Activated gamma-delta T cell treated with Interleukin-2 at 50 U/mL for 16 hours (primary cell): ENCODE results near the gene STC2.
"Not testable (repeated sequence)": the region's sequence is repeated elsewhere in the genome, so short reads cannot be mapped to it uniquely, and the experiment has no call there.

Experiments
- DNase-seq: peaks from one replicate; pipeline ENCODE4 v3.0.0-alpha.2; 2020

Gene STC2, protein sequence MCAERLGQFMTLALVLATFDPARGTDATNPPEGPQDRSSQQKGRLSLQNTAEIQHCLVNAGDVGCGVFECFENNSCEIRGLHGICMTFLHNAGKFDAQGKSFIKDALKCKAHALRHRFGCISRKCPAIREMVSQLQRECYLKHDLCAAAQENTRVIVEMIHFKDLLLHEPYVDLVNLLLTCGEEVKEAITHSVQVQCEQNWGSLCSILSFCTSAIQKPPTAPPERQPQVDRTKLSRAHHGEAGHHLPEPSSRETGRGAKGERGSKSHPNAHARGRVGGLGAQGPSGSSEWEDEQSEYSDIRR

DNA sequence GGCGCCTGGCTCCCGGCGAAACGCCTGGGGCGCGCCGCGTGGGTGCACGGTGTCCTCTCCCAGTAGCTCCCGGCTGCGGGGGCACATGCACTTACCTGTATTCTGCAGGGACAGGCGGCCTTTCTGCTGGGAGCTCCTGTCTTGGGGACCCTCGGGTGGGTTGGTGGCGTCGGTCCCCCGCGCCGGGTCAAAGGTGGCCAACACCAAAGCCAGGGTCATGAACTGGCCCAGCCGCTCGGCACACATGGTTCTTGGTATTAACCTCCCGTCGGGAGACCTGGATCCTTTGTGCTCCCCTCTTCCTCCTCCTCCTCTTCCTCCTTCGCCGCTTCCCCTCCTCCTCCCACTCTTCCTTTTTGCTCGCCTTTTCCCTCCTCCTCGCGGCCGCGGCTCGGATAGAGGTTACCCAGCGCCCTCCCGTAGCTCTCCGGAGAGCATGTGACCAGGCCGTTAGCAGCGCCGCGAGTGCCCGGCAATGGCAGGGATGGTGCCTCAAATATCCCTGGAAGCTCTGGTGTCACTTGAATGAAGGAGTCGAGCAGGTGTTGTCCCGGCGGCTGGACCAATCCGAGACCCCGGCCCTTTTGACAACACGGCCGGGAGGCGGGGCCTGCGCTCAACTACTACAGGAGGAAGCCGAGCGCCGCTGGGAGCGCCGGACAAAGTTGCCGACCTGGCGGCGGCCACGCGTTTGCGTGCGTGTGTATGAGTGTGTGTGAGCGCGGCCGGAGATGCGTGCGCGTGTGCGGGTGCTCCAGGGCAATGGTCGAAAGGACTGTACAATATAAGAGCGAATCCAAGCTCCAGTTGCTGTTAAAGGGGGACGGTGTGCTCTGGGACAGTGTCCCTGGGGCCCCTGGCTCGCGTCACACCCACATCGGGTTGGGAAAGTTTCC is at the start of gene STC2:
Gene STC2, minus strand, starts transcription at position 467 of the 896 bp plus-strand sequence. Its CDS starts 221 bp downstream, at position 246.
- DNase-seq = no peak

DNA sequence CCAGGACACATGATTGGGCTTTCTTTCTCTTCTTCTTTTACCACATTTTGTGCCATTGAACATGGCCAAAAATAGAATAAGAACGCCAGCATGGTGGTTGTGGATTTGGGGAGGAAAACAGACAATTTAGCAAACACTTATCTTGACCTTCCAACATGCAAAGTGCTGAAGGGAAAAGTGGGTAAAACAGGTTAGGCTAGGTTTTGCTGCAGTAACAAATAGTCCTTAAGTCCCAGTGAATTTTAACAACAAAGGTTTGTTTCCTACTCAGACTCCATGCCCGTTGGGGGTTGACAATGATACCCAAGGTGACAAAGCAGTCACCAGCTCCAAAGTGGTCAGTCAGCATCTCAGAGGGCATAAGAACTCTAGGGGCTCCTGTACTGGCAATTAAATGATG is 43.2 kb upstream of the STC2 start:
- DNase-seq = no peak

- DNase-seq = not testable (repeated sequence)
Measured at GRCh38 chr5:173363406-173363805, 35.2 kb upstream of the STC2 start.

DNA sequence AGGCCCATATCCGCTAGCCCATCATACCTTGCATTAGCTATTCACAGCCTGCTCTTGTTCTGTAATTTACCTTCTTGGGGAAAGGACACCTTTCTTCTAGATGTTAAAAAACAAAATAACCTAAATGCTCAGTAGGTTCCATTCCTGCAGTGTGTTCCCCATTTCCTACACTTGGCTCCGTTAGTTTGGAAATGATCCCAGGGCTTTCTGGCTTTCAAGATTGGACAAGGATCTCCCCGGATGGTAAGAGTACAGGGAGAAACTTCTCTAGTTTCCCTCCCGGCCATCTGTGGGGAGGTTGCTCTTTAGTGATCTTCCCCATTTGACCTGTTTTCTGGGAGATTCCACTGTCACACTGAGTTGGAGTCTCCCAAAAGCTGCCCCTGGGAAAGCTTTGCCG is 27.3 kb upstream of the STC2 start:
- no peak for DNase-seq

DNA sequence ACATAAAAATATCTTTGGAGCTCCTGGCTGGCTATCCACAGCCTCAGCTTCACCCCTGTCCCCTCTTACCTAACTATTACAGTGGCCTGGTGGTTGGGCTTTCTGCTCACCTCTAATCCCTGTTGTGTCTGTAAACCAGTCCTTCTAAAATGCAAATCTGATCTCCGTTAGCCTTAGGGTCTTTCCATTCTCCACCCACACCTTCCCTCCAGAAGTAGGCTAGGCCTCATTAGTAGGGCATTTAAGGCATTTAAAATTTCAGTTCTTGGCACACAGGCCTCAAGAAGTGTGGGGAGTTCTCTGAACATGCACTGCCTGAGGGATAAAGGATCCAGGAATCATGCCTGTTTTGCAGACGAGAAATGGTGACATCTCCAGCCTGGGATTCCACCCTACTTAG is 26.4 kb upstream of the STC2 start:
- no peak for DNase-seq

DNA sequence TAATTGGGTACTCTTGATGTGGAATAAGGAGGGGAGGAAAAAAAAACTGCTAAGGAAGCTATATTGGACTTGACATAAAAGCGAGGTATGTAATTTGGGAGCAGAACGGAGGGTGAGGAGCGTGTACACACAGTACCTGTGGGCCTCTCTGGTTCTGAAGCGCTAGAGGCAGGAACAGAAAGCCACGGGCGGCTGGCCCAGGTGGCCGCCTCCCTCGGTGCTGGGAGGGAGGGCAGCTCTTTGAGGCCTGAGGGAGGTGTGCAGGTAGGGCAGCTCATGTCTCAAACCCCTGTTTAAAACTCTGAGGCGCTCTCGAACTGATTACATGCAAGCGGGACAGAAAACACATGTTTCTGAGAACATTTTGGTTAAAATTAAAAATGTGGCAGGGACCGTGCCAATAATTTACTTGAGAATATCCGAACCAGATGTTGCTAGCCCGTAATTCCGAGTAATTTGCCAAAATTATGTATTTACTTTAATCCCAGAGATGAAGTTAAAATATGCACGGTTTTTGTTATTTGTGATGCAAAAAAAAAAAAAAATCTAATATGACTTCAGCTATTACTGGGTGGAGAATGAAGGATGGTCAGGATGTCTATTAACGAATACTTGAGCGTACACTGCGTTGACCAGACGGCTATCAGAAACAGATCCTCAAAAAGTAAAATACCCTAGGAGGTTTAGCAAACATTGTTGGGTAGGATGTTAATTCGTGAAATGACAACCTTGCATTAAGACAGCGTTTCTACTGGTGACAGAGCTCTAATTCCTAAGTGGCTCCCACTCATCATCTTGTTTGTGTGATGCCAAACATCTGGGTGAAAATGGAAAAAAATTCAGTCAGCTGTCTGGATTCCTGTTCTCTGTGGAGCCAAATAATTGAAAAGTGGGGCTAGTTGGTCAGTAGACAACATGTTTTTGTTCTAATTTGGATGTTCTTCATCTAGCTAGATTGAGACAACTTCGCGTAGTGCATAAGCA is 24.4 kb upstream of the STC2 start:
- DNase-seq = no peak

GRCh38 chr5:173342813-173343755 is 14.9 kb upstream of the STC2 start:
- DNase-seq = no peak

- DNase-seq = no peak
Measured at GRCh38 chr5:173341961-173342430, 13.8 kb upstream of the STC2 start.

DNA sequence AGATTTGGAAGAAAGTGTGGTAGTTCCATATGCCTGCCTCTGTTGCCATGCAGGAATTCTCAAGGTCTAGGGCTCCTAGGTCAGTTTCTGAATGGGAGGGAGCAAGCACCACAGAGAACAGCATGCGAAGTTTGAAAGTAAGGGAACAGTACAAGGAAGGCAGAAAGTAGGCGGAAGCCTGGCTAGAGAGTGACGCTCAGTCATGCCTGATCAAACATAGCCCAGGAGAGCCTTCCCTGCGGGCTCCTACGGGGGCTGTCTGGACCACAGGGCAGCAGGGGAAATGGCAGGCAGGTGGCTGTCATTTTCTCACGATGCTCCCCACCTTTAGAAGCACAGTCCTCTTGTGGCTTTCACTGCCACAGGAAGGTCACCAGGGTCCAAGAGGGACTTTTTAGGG is 12.8 kb upstream of the STC2 start:
- no peak for DNase-seq

- no peak for DNase-seq
Measured at GRCh38 chr5:173340451-173340850, 12.2 kb upstream of the STC2 start.

- DNase-seq = no peak
Measured at GRCh38 chr5:173339286-173339685, 11.1 kb upstream of the STC2 start.

GRCh38 chr5:173338380-173339015 is 10.3 kb upstream of the STC2 start:
- no peak for DNase-seq

DNA sequence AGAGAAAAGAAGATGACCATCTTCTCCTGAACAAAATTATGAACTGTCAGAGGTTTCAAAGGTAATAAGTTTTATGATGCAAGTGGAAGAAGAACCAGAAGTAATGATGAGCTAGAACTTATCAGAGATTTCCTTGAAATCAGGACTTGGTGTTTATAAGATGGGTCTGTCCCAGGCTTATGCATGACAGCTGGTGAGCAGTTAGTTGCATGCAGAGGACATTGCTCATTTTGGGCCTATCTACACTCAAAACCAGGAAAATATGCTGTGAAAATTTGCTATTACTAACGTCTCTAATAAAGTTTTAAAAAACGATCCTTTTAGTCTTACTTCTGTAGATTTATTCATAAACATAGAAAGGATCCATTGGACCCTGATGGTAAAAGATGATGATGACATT is 6.6 kb upstream of the STC2 start:
- DNase-seq = no peak

GRCh38 chr5:173333925-173334661 is 5.9 kb upstream of the STC2 start:
- DNase-seq = no peak

- peak; percentile 39 for DNase-seq
Measured at GRCh38 chr5:173331956-173332479, 3.8 kb upstream of the STC2 start.

DNA sequence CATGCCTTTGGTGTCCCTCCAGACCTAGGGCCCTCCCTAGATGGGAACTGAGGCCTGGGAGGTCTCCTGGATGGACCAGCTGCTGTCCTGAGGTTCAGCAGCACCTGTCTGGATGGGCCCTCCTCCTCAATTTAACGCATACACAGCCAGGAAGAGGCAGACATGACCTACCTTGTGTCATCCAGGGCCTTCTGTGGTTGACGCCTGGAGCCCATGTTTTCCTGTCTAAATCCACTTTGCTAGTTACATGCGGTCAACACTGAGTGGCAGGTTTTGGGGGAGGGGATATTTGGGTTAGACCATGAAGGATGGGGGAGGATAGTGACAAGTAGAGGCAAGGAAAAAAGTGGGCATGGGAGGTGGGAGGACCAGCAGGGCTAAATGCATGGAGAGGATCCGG is 3.1 kb upstream of the STC2 start:
- DNase-seq = no peak

- DNase-seq = no peak
Measured at GRCh38 chr5:173330338-173331206, 2.4 kb upstream of the STC2 start.

- DNase-seq = no peak
Measured at GRCh38 chr5:173329491-173330337, 1.5 kb upstream of the STC2 start.
